PC-3 (cell line): ENCODE measurements around the gene STX1B. TPM values are rescaled to one million over a fixed set of nuclear protein-coding genes. Genes with fewer than 3 reads are reported as not detected.

Experiments used
- ATAC-seq: fragments of 200-7000 bp; cut with Tn5 transposase; 2 replicates; pipeline ENCODE4 v1.9.1; 2020; ENCODE audit warnings: mild to moderate bottlenecking, moderate library complexity
- BruUV-seq: library from RNA; stranded (reverse); fragments of 400-500 nt; replicated peaks from 2 replicates; lab custom pipeline; 2021; lab: Mats Ljungman, UMichigan
- CTCF ChIA-PET: fragments of 300-600 bp; sonication (Branson Sonifier 250); formaldehyde crosslinking; loops from one replicate; lab custom pipeline; 2022; ENCODE audit warnings: antibody characterized with exemption; lab: Charles Lee
- POLR2A ChIA-PET: fragments of 300-600 bp; sonication (Branson Sonifier 250); formaldehyde crosslinking; loops from one replicate; lab custom pipeline; 2022; ENCODE audit warnings: antibody characterized with exemption; ENCODE audit not compliant: unreplicated experiment; lab: Charles Lee
- DNase-seq: peaks from one replicate; pipeline ENCODE4 v3.0.0-alpha.2; 2015
- H2AFZ ChIP-seq: fragments of 300-600 bp; sonication (generic); 2 replicates; pipeline ENCODE4 v1.6.0; 2016; ENCODE audit warnings: antibody characterized with exemption, low read length
- H3F3A ChIP-seq: fragments of 300-600 bp; sonication (generic); one replicate; pipeline ENCODE4 v1.6.0; 2017; ENCODE audit warnings: antibody characterized with exemption, low read length, control low read depth, mild to moderate bottlenecking; ENCODE audit not compliant: unreplicated experiment
- H3K27ac ChIP-seq: fragments of 300-600 bp; sonication (generic); 2 replicates; pipeline ENCODE4 v1.5.1; 2016; ENCODE audit warnings: mild to moderate bottlenecking, low read length
- H3K27me3 ChIP-seq: fragments of 300-600 bp; sonication (generic); 2 replicates; pipeline ENCODE4 v1.6.1; 2016; ENCODE audit warnings: low read length, mixed read lengths
- H3K36me3 ChIP-seq: fragments of 300-600 bp; sonication (generic); 2 replicates; pipeline ENCODE4 v1.6.1; 2016; ENCODE audit warnings: low read depth, mixed run types, low read length, mixed read lengths
- H3K4me1 ChIP-seq: fragments of 300-600 bp; sonication (generic); 2 replicates; pipeline ENCODE4 v1.5.1; 2016; ENCODE audit warnings: low read length; ENCODE audit not compliant: insufficient read depth
- H3K4me2 ChIP-seq: fragments of 300-600 bp; sonication (generic); 2 replicates; pipeline ENCODE4 v1.6.0; 2016; ENCODE audit warnings: low read length
- H3K4me3 ChIP-seq: fragments of 300-600 bp; sonication (generic); 2 replicates; pipeline ENCODE4 v1.5.1; 2016; ENCODE audit warnings: mild to moderate bottlenecking, low read length, mixed read lengths
- H3K79me2 ChIP-seq: fragments of 300-600 bp; sonication (generic); 2 replicates; pipeline ENCODE4 v1.6.1; 2017; ENCODE audit warnings: low read length, mixed read lengths
- H3K9ac ChIP-seq: fragments of 300-600 bp; sonication (generic); 2 replicates; pipeline ENCODE4 v1.6.0; 2016; ENCODE audit warnings: mild to moderate bottlenecking, low read length
- H3K9me2 ChIP-seq: fragments of 300-600 bp; sonication (generic); replicated peaks from 2 replicates; pipeline ENCODE4 v1.6.1; 2016; ENCODE audit warnings: mixed run types, low read length, mixed read lengths
- H3K9me3 ChIP-seq: fragments of 300-600 bp; sonication (generic); 2 replicates; pipeline ENCODE4 v1.6.1; 2016; ENCODE audit warnings: low read length, mixed read lengths
- H4K20me1 ChIP-seq: fragments of 300-600 bp; sonication (generic); 2 replicates; pipeline ENCODE4 v1.6.1; 2016; ENCODE audit warnings: low read length, mixed read lengths
- EZH2 ChIP-seq: fragments of 300-600 bp; sonication (generic); IDR thresholded peaks from one replicate; pipeline ENCODE4 v1.6.1; 2017; ENCODE audit warnings: antibody characterized with exemption, mild to moderate bottlenecking, low read length; ENCODE audit not compliant: unreplicated experiment
- EZH2phosphoT487 ChIP-seq: fragments of 300-600 bp; sonication (generic); IDR thresholded peaks from 2 replicates; pipeline ENCODE4 v1.6.1; 2018; ENCODE audit warnings: mild to moderate bottlenecking, antibody characterized with exemption, low read length, borderline replicate concordance
- intact Hi-C: fragments of 100-400 bp; cut with micrococcal nuclease; formaldehyde crosslinking; loops from 2 replicates; pipeline ENCODE4 v1.9.0; 2023
- total RNA-seq: library from RNA; depleted of rRNA; stranded (reverse); fragments of >200 nt; gene quantifications from 2 replicates; pipeline ENCODE4 v1.2.3, GENCODE V29; 2014
- TF ChIP-seq, protein P1 (sequence below): fragments of 300-600 bp; sonication (generic); conservative IDR thresholded peaks from 2 replicates; pipeline ENCODE4 v1.5.1; 2017; ENCODE audit warnings: antibody characterized with exemption, low read depth, mild to moderate bottlenecking, low read length

The STX1B gene
- total RNA-seq, 1 experiment from 2014 or later, result 1.5 TPM

GRCh38 chr16:31050280-31051030 lies 40.0 kb upstream of the STX1B start:
- no peak overlapping the region for H3K27ac ChIP-seq
- no peaks in the 10 kb centered on the region for H3K36me3 ChIP-seq
- H3F3A ChIP-seq, result no peaks in the 10 kb centered on the region
- CTCF ChIA-PET, result no interaction called here
- H3K79me2 ChIP-seq, result no peaks in the 10 kb centered on the region
- H4K20me1 ChIP-seq, result no peaks in the 10 kb centered on the region
- no peak for DNase-seq
- POLR2A ChIA-PET, result no interaction called here
- no peak overlapping the region for H2AFZ ChIP-seq
- H3K9me3 ChIP-seq, result no peaks in the 10 kb centered on the region
- H3K27me3 ChIP-seq, result no peaks in the 10 kb centered on the region
- H3K9ac ChIP-seq, result no peak overlapping the region
- H3K9me2 ChIP-seq, result no peaks in the 10 kb centered on the region
- BruUV-seq, result no TSS peak
- no peak overlapping the region for H3K4me3 ChIP-seq
- H3K4me2 ChIP-seq, result no peak overlapping the region
- H3K4me1 ChIP-seq, result peaks cover 13% of the 10 kb centered on the region
- intact Hi-C loops, result no loop called here
- TF ChIP-seq EZH2 (no peak), EZH2phosphoT487 (no peak)
- TF ChIP-seq, protein P1, sequence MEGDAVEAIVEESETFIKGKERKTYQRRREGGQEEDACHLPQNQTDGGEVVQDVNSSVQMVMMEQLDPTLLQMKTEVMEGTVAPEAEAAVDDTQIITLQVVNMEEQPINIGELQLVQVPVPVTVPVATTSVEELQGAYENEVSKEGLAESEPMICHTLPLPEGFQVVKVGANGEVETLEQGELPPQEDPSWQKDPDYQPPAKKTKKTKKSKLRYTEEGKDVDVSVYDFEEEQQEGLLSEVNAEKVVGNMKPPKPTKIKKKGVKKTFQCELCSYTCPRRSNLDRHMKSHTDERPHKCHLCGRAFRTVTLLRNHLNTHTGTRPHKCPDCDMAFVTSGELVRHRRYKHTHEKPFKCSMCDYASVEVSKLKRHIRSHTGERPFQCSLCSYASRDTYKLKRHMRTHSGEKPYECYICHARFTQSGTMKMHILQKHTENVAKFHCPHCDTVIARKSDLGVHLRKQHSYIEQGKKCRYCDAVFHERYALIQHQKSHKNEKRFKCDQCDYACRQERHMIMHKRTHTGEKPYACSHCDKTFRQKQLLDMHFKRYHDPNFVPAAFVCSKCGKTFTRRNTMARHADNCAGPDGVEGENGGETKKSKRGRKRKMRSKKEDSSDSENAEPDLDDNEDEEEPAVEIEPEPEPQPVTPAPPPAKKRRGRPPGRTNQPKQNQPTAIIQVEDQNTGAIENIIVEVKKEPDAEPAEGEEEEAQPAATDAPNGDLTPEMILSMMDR, result no peak
- ATAC-seq, result no peak

- intact Hi-C loops, result no loop called here
- H3K4me1 ChIP-seq, result no peaks in the 10 kb centered on the region
- no peaks in the 10 kb centered on the region for H3K9me2 ChIP-seq
- H2AFZ ChIP-seq, result no peak overlapping the region
- TF ChIP-seq, protein P1, result no peak
- TF ChIP-seq EZH2phosphoT487 (no peak), EZH2 (no peak)
- H3K9me3 ChIP-seq, result no peaks in the 10 kb centered on the region
- ChIA-PET POLR2A (no interaction called here), CTCF (no interaction called here)
- no peak overlapping the region for H3K27ac ChIP-seq
- no peak overlapping the region for H3K4me3 ChIP-seq
- H3K36me3 ChIP-seq, result no peaks in the 10 kb centered on the region
- no peak overlapping the region for H3K9ac ChIP-seq
- H4K20me1 ChIP-seq, result no peaks in the 10 kb centered on the region
- no peaks in the 10 kb centered on the region for H3K79me2 ChIP-seq
- H3K4me2 ChIP-seq, result no peak overlapping the region
- ATAC-seq (no peak), DNase-seq (no peak)
- no peaks in the 10 kb centered on the region for H3F3A ChIP-seq
- no TSS peak for BruUV-seq
- H3K27me3 ChIP-seq, result no peaks in the 10 kb centered on the region
Measured at GRCh38 chr16:31043898-31044481, 33.6 kb upstream of the STX1B start.

GRCh38 chr16:31043352-31043751 lies 32.9 kb upstream of the STX1B start:
- Histone ChIP-seq H3K9me2 (no peaks in the 10 kb centered on the region), H3K4me2 (no peak overlapping the region), H3K27me3 (no peaks in the 10 kb centered on the region), H3K4me1 (no peaks in the 10 kb centered on the region), H3K36me3 (no peaks in the 10 kb centered on the region), H3K79me2 (no peaks in the 10 kb centered on the region), H4K20me1 (no peaks in the 10 kb centered on the region), H2AFZ (no peak overlapping the region), H3K4me3 (no peak overlapping the region), H3K9me3 (no peaks in the 10 kb centered on the region), H3F3A (no peaks in the 10 kb centered on the region), H3K9ac (no peak overlapping the region), H3K27ac (no peak overlapping the region)
- no peak for ATAC-seq
- POLR2A ChIA-PET, result interaction anchor here (0.7 kb wide), 1 partner anchor 69 kb away, joined by 3 read pairs; no protein-coding TSS in a partner anchor
- CTCF ChIA-PET, result no interaction called here
- TF ChIP-seq EZH2 (no peak), EZH2phosphoT487 (no peak)
- TF ChIP-seq, protein P1, result no peak
- no TSS peak for BruUV-seq
- DNase-seq, result no peak
- intact Hi-C loops, result no loop called here
